H7 (cell line): ENCODE measurements around the gene SLC1A2. TPM values are rescaled to one million over a fixed set of nuclear protein-coding genes. Genes with fewer than 3 reads are reported as not detected.

ENCODE experiments used
- DNase-seq: peaks from one replicate; pipeline ENCODE4 v3.0.0; 2012
- H3K27me3 ChIP-seq: 2 replicates; pipeline ENCODE4 v1.6.0; 2011; ENCODE audit warnings: mild to moderate bottlenecking, low read length; ENCODE audit not compliant: control insufficient read depth, insufficient read depth
- H3K36me3 ChIP-seq: replicated peaks from 2 replicates; pipeline ENCODE4 v1.5.1; 2011; ENCODE audit warnings: low read length; ENCODE audit not compliant: control insufficient read depth, insufficient read depth
- H3K4me3 ChIP-seq: 2 replicates; pipeline ENCODE4 v1.5.1; 2011; ENCODE audit warnings: low read depth, mild to moderate bottlenecking, control low read depth, low read length, moderate library complexity; ENCODE audit not compliant: insufficient read depth
- total RNA-seq: library from RNA; depleted of rRNA; stranded (reverse); fragments of >200 nt; shearing (Covaris generic); gene quantifications from 2 replicates; pipeline ENCODE4 v1.2.3, GENCODE V29; 2014; rRNA removed

Gene SLC1A2
- total RNA-seq, 1 experiment from 2014 or later = 1.0 TPM

DNA sequence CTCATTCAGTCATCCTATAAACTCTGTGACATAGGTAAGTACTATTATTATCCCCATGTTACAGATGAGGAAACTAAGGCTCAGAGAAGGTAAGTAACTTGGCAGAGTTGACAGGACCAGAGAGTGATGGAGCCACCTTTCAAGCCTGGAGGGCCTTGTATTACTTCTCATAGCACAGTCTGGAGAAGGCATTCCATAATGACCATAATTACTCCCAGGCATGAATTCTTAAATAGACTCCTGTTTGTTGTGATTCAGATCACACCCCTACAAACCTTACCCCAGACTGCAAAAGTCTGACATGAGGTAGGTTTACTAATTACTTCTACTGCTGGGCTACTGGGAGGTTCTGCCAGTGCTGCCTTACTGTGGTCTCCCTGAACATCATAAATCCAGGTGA lies 203.4 kb downstream of the SLC1A2 start:
- H3K27me3 ChIP-seq = no peaks in the 10 kb centered on the region
- no peak for DNase-seq
- no peaks in the 10 kb centered on the region for H3K36me3 ChIP-seq
- H3K4me3 ChIP-seq = no peak overlapping the region

- DNase-seq = peak; percentile 4
- H3K4me3 ChIP-seq = no peak overlapping the region
- H3K27me3 ChIP-seq = no peaks in the 10 kb centered on the region
- H3K36me3 ChIP-seq = no peaks in the 10 kb centered on the region
Observed at GRCh38 chr11:35214792-35215193, 204.6 kb downstream of the SLC1A2 start.

GRCh38 chr11:35214226-35214770 lies 205.1 kb downstream of the SLC1A2 start:
- no peaks in the 10 kb centered on the region for H3K36me3 ChIP-seq
- no peak for DNase-seq
- H3K27me3 ChIP-seq = no peaks in the 10 kb centered on the region
- H3K4me3 ChIP-seq = no peak overlapping the region

GRCh38 chr11:35211952-35212351 lies 207.4 kb downstream of the SLC1A2 start:
- Histone ChIP-seq H3K4me3 (no peak overlapping the region), H3K27me3 (no peaks in the 10 kb centered on the region)
- DNase-seq = no peak

DNA sequence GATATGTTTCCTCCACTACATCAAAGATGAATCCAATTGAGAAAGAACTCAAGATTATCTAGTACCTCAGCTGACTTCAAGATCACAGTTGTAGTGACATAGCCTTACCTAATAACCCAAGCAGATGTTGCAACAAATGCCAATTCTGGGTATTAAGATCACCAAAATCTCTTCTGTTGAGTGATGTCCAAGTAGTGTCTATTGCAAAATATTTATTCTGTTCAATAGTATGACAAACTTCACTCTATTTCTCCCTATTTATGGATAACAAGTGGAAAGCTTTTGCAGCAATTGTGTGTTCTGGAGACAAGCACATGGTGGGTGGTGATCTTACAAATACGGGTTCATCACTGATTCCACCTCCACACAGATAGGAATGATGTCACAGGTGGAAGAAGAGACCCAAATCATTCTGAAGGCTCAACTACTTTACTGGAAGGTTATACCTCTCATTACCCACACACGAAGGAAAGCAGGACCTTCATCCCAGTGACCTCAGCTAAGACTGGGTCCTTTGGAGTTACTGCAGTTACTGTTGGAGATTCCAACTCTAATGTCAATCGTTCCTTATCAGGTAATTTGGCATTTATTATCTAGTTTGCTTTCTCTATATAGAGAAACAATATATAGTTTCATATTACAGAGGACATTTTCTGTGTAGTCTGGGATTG lies 208.3 kb downstream of the SLC1A2 start:
- DNase-seq = no peak
- no peak overlapping the region for H3K4me3 ChIP-seq
- H3K36me3 ChIP-seq = no peaks in the 10 kb centered on the region
- H3K27me3 ChIP-seq = no peaks in the 10 kb centered on the region

More at GRCh38 chr11:35211952-35212351, 207.4 kb downstream of the SLC1A2 start:
- no peaks in the 10 kb centered on the region for H3K36me3 ChIP-seq

DNA sequence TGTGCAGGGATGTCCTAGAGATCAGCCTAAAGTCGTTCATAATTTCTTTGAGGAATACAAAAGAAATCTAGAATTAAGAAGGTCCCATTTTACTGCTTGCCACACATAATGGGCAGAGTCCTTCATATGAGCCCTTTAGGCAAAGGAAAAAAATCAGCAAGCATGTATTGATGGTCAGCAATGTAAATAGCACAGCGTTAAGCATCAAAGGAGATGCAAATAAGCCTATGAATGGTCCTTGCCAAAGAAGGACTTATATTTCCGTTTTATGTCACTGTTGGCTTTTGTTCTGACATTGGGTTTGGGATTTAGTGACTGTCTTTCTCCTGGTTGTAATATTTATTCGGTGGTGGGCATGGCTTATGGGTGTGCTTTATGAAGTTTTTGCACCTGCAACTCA lies 210.6 kb downstream of the SLC1A2 start:
- Histone ChIP-seq H3K36me3 (no peaks in the 10 kb centered on the region), H3K4me3 (no peak overlapping the region), H3K27me3 (no peaks in the 10 kb centered on the region)
- DNase-seq = no peak

DNA sequence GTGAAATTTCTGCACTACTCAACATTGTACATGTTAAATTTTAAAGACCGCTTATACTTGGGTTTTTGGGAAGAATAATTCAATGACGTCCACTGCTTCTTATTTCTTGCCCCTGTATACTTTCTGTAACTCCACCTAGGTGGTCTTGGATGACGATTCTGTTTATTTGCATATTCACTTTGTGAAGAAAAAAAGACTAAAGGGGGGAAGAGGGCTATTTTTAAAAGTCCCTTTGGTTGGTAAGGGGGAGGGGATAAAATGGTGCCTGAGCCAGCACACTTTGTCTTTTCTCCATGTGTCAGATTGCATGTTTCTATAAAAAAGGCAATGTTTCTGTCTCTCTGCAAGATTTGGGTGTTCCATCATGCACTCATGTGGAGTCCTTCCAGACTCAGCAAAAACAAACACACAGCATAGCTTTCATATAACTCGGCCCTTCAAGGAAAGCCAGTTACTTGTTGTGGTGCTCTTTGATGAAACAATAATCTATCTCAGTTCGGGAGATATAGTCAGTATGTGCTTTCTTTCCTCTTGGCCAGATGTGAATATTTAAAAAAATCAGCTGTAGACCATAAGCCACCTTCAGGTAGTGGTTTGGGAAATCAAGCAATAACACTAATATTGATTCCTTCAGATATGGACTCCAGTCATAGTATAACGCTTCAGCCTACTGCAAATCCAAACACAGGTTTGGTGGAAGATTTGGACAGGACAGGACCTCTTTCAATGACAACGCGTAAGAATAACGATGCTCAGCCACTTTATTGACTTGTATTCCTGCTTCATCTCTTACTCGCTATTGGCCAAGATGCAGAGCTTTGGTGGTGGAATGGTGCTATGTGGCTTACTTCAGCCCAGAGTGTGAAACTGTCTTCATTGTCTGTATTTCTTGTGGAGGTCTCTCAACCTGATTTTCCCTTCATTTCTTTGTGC lies 211.6 kb downstream of the SLC1A2 start:
- H3K36me3 ChIP-seq = no peaks in the 10 kb centered on the region
- H3K4me3 ChIP-seq = no peak overlapping the region
- no peaks in the 10 kb centered on the region for H3K27me3 ChIP-seq
- DNase-seq = no peak

DNA sequence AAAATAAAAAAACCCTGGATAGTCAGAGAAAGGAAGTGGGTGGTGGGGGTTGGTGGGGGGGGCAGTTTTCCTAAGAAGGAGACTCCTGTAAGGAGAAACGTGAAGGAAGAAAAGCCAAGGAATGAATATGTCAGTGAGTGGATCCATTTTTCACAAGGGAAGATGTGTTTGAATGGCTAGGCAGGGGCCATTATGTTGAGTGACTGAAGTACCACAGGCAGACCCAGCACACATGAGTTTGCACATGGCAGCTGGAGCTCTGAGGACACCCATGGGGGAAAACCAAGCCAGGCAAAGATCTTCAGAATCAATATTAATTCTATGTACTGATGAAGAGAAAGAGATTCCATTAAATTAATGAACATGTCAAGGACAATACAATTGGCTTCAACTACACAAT lies 212.7 kb downstream of the SLC1A2 start:
- Histone ChIP-seq H3K27me3 (no peaks in the 10 kb centered on the region), H3K36me3 (no peaks in the 10 kb centered on the region), H3K4me3 (no peak overlapping the region)
- no peak for DNase-seq

- Histone ChIP-seq H3K27me3 (no peaks in the 10 kb centered on the region), H3K36me3 (no peaks in the 10 kb centered on the region; the same call in 1 of the 2 replicates), H3K4me3 (no peak overlapping the region)
- no peak for DNase-seq
Observed at GRCh38 chr11:35204614-35205013, 214.7 kb downstream of the SLC1A2 start.

Other genes starting within 250 kb of the SLC1A2 start
- 3.2 and 3.9 TPM in 2 replicates for gene PAMR1, start 106.1 kb upstream of the SLC1A2 start, total RNA-seq
- gene FJX1, start 198.9 kb upstream of the SLC1A2 start, total RNA-seq = 20.6 TPM in 2 replicates
- gene TRIM44, start 243.2 kb upstream of the SLC1A2 start, total RNA-seq = 16.9 and 18.8 TPM in 2 replicates